Bone marrow (tissue), 2 donors: Measurements from ENCODE around the gene AKAP12.
"Not testable (repeated sequence)": the region's sequence is repeated elsewhere in the genome, so short reads cannot be mapped to it uniquely, and the experiment has no call there.

ENCODE experiments used
- DNase-seq, 2 donors: peaks; one replicate each; lab custom pipeline; 2025; lab: John Stamatoyannopoulos, UW

AKAP12 gene

GRCh38 chr6:151379933-151380847, 140.4 kb downstream of the AKAP12 start:
- peak in 1 of 2 donors; percentile 57 for DNase-seq

DNA sequence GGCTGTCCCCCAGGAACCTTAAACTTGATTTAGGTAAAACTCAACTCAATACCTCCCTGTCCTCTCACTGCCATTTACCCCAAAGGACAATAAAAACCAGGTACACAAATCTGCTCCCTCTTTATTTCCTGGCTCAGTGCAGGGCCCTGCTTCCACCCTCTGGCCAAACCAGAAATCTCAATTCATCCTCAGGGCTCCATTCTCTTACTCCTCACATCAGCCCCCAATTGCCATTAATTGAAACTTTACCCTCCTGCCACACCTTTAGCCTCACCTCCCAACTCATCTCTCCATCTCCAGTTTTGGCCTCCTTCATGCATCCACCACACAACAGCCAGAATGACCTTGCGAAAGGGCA, 141.1 kb downstream of the AKAP12 start:
- no peak for DNase-seq

DNA sequence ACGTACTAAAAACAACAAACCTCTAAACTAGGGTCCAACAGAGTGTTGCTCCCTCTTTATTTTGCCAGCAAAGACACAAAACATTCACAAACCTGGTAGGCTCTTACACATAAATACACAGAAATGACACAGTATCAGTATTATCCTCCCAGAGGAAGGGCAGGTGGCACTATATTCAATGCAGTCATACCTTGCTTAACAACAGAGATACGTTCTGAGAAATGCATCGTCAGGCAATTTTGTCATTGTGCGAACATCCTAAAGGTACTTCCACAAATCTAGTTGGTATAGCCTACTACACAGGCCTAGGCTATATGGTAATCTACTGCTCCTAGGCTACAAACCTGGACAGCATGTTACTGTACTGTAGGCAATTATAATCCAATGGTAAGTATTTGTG, 142.0 kb downstream of the AKAP12 start:
- no peak for DNase-seq

- not testable (repeated sequence) for DNase-seq
Measured at GRCh38 chr6:151382631-151383030, 142.9 kb downstream of the AKAP12 start.

DNA sequence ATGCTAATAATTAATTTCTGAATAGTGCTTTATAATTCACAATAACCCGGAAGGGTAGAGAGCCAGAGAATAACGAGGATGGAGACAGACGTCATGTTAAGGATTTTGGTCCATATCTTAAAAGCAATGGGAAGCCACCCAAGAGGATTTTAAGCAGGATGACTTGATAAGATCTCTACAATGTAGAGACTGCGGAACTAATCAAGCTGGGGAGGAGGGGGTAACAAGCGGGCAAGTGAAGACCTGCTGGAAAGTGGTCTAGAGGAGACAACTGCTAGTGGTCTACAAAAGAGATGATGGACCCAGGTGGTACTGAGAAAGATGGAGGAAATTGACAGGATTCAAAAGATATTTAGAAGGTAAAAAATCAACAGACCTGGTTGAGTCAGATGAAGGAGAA, 144.4 kb downstream of the AKAP12 start:
- DNase-seq = no peak

GRCh38 chr6:151385177-151385576, 145.4 kb downstream of the AKAP12 start:
- DNase-seq = peak in 1 of 2 donors; percentile 14

DNA sequence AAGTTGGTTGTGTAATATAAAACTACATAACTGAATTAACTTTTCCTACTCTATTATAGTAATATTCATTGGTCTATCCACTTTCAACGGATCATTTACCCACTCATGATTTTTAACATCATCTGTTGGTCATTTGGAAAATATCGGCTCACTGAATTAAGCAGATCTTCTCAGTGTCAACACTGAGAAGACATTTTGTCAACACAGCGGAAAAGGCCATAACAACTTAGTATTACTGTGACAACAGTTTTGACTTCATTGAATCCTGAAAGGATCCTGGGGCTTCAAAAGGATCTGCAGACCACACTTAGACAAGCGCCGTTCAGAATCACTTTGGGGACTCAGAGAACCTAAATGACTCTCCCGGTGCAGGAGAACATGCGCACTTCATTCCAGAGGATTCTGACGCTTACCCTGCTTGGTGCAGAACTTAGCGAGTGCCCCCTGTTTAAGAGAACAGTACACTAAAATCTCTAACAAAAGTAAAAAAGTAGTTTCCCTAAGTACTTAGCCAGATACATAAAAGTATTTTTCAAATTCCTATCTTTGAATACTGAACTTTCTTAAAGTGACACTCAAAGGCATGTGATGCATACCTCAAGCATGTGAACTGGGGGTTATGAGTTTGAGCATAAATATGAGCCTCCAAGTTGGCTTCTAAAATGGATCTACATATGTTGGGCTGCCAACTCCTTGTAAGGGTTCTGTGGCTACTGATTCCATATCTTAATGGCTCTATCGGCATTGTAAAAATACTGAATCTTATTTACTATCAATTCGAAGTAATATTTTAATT, 147.6 kb downstream of the AKAP12 start:
- no peak for DNase-seq

DNA sequence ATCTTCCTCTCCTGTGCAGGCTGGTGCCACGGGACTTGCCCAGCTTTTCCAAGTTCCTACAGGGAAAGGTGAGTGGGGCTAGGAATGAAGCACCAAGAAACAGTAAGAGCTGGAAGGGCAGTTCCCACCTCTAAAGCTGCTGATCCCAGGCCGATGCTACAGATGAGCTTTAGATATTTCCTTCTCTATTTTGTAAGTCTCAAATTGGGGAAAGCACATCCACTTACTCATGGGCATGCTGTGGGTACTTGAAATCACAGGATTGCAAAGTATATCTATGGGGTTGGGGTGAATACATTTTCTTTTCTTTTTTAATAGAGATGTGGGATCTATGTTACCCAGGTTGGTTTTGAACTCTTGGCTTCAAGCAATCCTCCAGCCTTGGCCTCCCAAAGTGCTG, 148.5 kb downstream of the AKAP12 start:
- DNase-seq = no peak

DNA sequence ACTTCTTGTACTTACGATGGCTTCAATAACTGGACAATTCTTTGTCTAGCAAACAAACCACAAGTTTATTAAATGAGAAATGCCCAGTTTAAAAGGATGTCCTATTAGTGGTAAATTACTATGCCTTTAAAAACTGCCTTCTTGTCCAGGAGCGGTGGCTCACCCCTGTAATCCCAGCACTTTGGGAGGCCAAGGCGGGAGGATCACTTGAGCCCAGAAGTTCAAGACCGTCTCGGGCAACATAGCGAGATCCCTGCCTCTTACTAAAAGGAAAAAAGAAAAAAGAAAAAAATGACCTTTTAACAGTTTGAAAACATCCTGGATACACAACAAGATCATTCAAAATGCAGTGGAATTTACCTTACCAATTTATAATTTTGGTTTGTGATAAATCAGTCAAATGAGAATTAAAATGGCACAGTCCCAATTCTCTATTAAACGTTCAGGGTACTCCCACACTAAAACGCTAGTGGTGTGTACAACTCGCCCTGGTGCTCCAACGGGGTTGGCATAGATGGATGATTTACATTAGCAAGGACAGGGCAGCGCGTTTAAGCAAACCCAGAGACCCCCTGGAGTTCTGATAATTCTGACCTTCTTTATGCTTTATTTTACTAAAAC, 149.3 kb downstream of the AKAP12 start:
- DNase-seq = no peak

- peak in 1 of 2 donors; percentile 33 for DNase-seq
Measured at GRCh38 chr6:151389618-151390275, 150.0 kb downstream of the AKAP12 start.

DNA sequence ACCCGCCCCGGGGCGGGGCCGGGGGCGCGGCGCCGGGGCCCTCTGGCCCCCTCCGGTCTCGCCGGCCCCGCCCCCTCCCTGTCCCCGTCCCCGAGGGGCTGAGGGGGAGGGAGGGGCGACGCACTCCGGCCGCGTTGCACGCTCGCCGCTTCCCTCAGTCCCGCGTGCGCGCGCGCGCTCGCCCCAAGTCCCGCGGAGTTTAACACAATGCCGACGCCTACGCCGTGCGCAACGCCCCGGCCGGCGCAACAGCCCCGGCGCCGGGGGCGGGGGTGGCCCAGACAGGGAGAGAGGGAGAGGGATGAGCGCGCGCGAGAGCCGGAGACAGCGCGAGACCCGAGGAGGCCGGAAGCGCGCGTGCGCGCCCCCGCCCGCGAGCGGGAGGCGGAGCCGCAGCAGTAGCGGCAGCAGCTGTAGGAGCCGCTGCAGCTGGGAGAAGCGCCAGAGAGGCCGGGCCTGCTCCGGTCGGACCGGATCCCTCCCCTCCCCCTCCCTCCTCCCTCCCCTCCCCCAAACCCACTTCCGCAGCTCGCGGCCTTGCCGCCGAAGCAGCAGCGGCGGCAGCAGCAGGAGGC, 150.6 kb downstream of the AKAP12 start:
- DNase-seq = peak; percentile 85 to 86

GRCh38 chr6:151390851-151391470, 151.2 kb downstream of the AKAP12 start:
- DNase-seq = peak; percentile 35 to 53

- DNase-seq = peak; percentile 19 to 54
Measured at GRCh38 chr6:151391471-151392413, 152.0 kb downstream of the AKAP12 start, which contains the start of gene ZBTB2. Gene ZBTB2, minus strand, starts transcription at chr6:151391559. Its CDS starts 17,922 bp downstream, at chr6:151373637.

GRCh38 chr6:151392427-151392826, 152.7 kb downstream of the AKAP12 start:
- no peak for DNase-seq

DNA sequence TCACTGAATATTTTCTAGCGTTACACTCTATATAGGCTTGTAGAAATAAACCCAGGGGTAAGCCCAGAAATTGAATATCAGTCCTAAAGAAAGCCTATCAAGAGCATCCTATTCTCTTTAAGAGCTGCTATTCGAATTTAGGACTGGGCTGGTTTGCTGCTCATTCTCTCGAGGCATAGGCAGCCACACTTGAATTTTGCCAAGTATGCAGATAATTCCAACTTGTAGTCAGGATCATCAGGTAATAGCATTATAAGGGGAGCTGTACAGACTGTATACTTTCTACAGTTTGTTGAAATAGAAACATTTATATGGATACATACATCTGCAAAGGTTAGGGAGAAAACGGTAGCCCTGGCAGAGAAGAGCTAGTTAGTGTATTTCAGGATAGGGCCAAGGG, 153.6 kb downstream of the AKAP12 start:
- no peak for DNase-seq

- DNase-seq = no peak
Measured at GRCh38 chr6:151399679-151400078, 159.9 kb downstream of the AKAP12 start.

GRCh38 chr6:151400473-151400872, 160.7 kb downstream of the AKAP12 start:
- no peak for DNase-seq

DNA sequence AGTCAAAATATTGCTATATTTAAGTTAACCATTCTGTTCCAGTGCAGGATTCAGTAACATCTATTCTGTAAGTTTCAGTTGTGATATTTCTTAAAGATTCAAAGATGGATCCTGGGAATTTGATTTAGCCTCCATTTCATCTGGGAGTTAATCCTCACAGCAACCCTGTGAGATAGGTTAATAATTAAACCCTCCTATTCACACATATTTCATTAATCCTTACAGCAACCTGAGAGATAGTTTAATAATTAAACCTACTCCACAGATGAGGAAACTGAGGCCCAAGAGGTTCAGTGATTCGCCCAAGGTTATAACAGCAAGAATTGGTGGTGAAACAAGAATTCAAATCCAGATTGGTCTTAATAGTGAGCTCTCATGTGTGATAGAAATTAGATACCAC, 162.5 kb downstream of the AKAP12 start:
- no peak for DNase-seq

GRCh38 chr6:151403919-151404308, 164.1 kb downstream of the AKAP12 start:
- no peak for DNase-seq
